ENCODE measurements around the gene ADGRG1.

ADGRG1 gene

DNA sequence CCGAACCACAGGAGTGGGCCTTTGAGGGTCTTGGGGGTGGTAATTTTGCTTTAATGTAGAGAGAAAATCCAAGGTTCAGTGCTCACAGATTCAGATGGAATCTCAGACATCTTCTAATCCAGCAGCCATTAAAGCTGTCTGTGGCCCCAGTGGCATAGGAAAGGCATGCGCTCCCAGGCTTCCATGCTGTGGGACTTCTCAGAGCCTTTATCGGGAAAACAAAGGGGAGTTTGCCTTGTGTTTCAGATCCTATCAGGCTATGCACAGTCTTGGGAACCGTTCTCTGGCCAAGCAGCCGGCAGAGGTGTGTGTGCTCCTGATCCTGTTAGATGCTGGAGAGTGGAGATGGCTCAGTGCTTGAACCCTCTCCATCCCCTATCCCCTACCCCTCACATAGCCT lies 7.8 kb downstream of the ADGRG1 start:
- no peak for DNase-seq

GRCh38 chr16:57637020-57637419 lies 8.6 kb downstream of the ADGRG1 start:
- DNase-seq: no peak

DNA sequence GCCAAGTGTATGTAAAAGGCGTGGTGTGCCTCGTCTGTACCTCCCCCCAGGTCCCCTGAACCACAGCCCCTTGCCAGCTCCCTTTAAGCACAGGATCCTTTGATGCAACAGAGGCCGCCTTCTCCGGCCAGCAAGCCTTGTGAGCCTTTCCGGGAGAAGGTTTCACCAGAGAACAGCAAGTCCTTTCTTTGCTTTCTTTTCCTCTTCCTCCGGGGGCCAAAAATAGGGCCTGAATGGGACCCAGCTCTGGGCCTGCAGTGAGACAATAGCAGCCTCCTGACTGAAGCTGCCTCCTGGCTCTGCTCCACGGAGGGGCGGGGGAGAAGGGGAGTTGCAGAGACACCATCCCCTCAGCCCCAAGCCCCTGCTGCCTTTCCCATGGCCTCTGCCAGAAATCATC lies 9.0 kb downstream of the ADGRG1 start:
- no peak for DNase-seq

DNA sequence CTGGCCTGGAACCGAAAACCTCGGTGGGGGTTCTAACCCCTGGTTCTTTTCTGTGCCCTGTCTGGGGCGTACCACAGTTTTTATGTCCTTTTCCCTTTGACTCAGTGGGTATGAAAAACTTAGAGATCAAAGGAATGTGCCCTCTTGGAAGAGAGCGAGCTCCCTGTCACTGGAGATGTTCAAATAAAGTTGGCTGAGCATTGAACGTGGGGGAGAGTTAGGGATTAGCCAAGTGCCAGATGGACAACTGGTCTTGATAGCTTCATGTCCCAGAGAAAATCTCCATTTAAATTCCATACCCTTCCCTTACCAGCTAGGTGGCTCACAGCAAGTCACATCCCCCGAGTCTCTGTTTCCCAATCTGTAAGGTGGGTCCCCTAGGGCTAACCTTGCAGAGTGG lies 9.5 kb downstream of the ADGRG1 start:
- no peak for DNase-seq

DNA sequence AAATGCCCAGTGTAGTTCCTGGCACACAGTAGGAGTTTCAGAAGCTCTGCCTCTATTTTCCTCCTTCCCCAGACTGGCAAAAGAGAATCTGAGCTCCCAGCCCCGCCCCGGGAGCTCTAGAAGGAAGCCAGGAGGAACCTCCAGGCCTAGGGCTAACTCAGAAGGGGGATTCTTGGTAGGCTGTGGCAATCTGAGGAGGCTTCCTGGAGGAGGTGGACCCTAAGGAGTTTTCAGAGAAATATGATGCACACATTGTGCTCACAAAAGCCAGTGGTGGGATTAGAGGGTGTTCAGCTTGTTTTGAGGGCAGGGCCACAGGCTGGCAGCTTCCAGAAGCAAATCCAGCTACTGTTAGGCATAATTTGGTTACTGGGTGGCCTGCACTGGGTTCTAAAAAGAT lies 10.0 kb downstream of the ADGRG1 start:
- no peak for DNase-seq

GRCh38 chr16:57639172-57639887 lies 10.9 kb downstream of the ADGRG1 start:
- DNase-seq: peak in 1 of 2 experiments; percentile 47

DNA sequence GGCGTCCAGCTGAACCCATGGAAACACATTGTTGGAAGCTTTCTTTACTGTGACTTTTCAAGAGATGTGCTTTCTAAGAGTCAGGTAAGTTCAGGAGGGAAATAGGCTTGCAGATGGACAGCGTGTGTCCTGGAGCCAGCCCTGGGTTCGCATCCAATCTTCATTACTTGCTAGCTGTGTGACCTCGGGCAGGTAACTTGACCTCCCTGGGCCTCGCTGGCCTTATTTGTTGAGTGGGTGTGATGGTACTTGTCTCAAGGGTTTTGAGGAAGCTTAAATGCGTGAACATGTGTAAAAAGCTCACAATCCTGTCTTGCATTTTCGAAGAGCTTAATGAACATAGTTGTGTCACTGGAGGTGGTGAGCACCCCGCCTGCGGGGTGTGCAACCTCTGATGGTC lies 11.8 kb downstream of the ADGRG1 start:
- no peak for DNase-seq

- no peak for DNase-seq
Observed at GRCh38 chr16:57640612-57641011, 12.2 kb downstream of the ADGRG1 start.

- DNase-seq: no peak
Observed at GRCh38 chr16:57642160-57643135, 14.0 kb downstream of the ADGRG1 start.

GRCh38 chr16:57643147-57643874 lies 14.9 kb downstream of the ADGRG1 start:
- DNase-seq: no peak

DNA sequence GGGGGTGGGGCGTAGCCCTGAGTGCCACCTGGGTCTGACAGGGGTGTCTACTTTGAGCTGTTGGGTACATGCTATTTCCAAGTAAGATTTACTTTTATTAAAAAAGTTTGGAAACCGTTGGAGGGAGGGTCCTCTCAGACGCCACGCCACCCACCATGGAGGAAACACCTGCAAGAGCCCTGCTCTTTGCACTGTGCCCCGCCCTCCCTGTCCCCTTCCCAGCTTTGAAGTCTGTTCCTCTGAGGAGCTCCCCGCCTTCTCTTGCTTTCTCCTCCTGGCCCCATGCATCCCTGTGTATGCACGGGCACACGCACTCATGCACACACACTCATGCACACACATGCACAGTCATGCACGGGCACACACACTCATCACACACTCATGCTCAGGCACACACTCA lies 15.5 kb downstream of the ADGRG1 start:
- no peak for DNase-seq

GRCh38 chr16:57644383-57645014 lies 16.1 kb downstream of the ADGRG1 start:
- no peak for DNase-seq

GRCh38 chr16:57645169-57645568 lies 16.7 kb downstream of the ADGRG1 start:
- no peak for DNase-seq

GRCh38 chr16:57645691-57646387 lies 17.4 kb downstream of the ADGRG1 start:
- no peak for DNase-seq

- no peak for DNase-seq
Observed at GRCh38 chr16:57646388-57647039, 18.1 kb downstream of the ADGRG1 start.

- no peak for DNase-seq
Observed at GRCh38 chr16:57647136-57647875, 18.9 kb downstream of the ADGRG1 start.

- DNase-seq: no peak
Observed at GRCh38 chr16:57648125-57648524, 19.7 kb downstream of the ADGRG1 start.

DNA sequence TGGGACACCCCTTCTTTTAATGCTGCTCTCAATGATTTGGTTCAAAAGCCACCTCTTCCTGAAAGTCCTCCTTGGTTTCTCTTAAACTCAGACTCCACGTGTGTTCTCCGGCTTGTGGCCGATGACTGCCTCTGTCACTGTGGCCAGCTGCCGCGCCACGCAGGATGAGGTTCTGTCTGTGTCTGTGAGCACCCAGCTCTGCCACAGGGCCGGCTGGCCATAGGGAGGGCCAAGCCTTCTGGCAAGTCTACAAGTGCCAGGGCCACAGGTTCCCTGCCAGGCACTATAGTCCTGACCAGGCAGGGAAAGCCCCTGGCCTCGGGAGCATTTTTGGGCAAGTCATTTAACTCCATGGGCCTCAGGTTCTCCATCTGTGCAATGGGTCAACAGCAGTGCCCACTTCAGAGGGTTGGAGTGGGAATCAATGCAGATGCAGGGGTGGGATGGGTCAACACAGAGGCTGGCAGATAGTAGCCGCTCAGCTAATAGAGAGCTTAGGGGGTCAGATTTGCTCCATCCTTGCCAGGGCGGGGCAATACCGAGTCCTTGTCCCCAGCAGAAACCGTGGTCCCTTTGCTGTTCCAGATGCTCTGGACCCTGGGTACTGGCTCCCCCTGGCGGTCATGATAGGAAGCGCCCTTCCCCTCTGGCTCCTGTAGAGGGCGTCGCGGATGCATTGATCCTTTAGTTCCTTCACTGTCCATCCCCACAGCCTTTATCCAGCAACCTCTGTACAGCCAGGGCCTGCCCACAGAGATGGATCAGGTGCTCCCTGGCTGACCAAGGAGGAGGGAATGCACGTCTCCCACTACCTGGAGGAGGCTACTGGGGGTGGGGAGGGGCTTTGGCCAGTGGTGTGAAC lies 20.4 kb downstream of the ADGRG1 start:
- peak; percentile 12 to 68 for DNase-seq

DNA sequence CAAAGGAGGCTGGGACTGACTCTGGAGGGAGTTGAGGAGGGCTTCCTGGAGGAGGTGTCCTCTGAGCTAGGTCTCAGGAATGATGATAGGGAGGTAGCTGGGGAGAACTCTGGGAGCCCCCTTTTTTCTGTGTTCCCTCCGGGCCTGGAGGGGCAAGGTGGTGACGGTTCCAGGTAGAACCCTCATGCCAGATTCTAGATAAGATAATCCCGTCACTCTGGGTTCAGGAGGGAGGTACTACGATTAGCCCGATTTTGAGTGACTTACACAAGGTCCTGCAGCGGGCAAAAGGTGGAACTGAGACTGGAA lies 21.0 kb downstream of the ADGRG1 start:
- DNase-seq: no peak

DNA sequence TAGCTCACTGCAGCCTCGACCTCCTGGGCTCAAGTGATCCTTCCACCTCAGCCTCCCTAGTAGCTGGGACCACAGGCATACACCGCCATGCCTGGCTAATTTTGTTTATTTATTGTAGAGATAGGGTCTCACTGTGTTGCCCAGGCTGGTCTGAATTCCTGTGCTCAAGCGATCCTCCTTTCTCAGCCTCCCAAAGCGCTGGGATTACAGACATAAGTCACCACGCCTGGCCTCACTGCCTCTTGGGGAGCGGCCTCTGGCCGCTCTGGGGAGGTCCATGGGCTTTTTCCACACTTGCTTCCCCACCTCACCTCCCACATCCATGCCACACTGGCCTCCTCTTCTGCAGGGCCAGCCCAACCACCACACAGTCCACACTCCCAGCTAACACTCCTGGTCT lies 21.4 kb downstream of the ADGRG1 start:
- no peak for DNase-seq
